Gastrocnemius medialis (tissue), 4 donors: ENCODE measurements around the gene HLA-F.

Source experiments
- POLR2A ChIP-seq, 2 donors: fragments of 450-650 bp; IDR thresholded peaks; one replicate each; pipeline ENCODE4 v1.6.1; 2017; ENCODE audit warnings: antibody characterized with exemption in 2 of 2, mild to moderate bottlenecking in 2 of 2, moderate library complexity in 2 of 2
- TF ChIP-seq, protein P1 (sequence below), 5 experiments: fragments of 450-650 bp in 3 of 5; fragments of 200-600 bp in 2 of 5; sonication (generic) in 2 of 5; IDR thresholded peaks in 4 of 5; conservative IDR thresholded peaks in 1 of 5; 1 replicate in 4 of 5; 2 replicates in 1 of 5; pipeline ENCODE4 v1.5.1; 2016 to 2019; ENCODE audit warnings: antibody characterized with exemption in 5 of 5, mild to moderate bottlenecking in 3 of 5, moderate library complexity in 3 of 5

DNA sequence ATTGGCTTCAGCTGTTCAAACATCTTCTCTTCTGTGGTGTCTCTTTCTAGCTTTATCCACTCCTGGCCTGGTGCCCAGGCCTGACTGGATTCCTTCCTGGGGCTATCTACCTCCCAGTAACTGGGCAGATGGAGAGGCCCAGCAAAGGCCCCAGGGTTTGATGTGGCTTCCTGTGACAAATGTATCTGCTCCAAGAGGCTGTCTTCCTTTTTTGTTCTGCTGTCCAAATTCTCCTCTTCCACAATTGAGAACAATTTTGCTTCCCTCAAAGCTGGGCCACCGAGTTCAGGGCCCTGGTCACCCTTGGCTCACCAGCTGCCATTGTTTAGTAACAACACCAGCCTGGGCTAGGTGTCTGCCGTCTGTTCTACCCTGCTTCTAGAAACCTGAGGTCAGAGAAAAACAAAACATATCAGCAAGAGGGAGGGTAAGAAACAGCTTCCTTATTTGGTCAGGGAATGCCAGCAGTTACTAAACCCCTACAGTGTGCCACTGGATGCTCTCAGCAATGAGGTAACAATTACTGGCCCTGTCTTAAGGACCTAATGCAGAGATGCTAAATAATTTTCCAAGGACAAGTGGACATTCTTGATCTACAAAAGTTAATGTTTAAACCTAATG lies 46.1 kb upstream of the HLA-F start:
- TF ChIP-seq, protein P1, sequence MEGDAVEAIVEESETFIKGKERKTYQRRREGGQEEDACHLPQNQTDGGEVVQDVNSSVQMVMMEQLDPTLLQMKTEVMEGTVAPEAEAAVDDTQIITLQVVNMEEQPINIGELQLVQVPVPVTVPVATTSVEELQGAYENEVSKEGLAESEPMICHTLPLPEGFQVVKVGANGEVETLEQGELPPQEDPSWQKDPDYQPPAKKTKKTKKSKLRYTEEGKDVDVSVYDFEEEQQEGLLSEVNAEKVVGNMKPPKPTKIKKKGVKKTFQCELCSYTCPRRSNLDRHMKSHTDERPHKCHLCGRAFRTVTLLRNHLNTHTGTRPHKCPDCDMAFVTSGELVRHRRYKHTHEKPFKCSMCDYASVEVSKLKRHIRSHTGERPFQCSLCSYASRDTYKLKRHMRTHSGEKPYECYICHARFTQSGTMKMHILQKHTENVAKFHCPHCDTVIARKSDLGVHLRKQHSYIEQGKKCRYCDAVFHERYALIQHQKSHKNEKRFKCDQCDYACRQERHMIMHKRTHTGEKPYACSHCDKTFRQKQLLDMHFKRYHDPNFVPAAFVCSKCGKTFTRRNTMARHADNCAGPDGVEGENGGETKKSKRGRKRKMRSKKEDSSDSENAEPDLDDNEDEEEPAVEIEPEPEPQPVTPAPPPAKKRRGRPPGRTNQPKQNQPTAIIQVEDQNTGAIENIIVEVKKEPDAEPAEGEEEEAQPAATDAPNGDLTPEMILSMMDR (IDR thresholded peaks at IDR 0.05 in 4 of 5, conservative IDR thresholded peaks at IDR 0.05 in 1 of 5): no peak
- TF ChIP-seq POLR2A (IDR thresholded peaks at IDR 0.05): no peak
